ENCODE results near the gene CDK9. TPM values are rescaled to one million over a fixed set of nuclear protein-coding genes. Genes with fewer than 3 reads are reported as not detected.
"Not testable (repeated sequence)": the region's sequence is repeated elsewhere in the genome, so short reads cannot be mapped to it uniquely, and the experiment has no call there.

Gene CDK9
- total RNA-seq, 4 donors from 2014 or later, result 66.6 to 112 (median 87.6) TPM

DNA sequence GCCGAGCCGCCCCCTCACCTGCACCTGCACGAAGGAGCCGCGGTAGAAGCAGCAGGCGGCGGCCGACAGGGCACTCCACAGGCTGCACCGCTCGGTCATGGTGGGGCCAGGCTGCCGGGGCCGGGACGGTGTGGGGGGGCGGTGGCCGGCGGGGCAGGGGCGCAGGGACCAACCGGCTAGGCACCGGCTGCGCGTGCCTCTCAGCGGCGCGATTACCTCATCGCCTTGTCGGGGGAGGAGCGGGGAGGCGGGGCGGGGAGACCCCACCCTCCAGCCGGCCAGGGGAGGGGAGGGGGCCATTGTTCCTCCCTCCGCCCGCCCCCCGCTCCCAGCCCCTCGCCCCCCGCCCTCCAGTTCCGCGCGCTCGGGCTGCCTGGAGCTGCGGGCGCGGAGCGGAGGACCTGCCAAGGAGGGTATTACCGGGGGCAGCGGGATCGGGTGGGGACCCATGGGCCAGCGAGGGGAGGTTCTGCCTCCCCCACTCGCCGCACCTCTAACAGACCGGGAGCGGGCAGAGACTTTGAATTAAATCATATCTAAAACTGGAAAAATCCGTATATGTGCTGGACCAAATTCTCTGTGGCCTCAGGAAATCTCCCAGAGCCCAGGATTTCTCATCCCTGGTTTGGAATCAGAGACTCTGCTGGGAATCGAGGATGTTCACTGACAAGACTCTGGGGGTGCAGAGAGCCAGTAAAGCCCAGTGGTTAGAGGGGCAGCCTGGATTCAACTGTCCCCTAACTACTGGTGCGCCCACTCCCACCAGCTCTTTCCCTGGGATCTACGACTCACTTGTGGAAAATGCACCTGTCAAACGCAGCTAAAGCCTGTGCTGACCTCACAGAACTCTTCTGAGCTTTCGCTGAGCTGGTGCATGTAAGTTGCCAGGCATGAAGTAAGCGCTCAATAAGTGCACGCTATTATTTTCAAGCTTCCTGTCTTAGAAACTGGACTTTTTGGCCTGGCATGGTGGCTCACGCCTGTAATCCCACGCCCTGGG is 30.5 kb upstream of the CDK9 start:
- peaks cover 0 to 45% of the 10 kb centered on the region in 2 donors for H3K27me3 ChIP-seq
- peaks cover 0 to 7% (median 0%) of the 10 kb centered on the region in 3 donors for H3K36me3 ChIP-seq
- no peak overlapping the region for H3K27ac ChIP-seq
- H3K4me3 ChIP-seq, result no peak overlapping the region
- TF ChIP-seq, protein P1, sequence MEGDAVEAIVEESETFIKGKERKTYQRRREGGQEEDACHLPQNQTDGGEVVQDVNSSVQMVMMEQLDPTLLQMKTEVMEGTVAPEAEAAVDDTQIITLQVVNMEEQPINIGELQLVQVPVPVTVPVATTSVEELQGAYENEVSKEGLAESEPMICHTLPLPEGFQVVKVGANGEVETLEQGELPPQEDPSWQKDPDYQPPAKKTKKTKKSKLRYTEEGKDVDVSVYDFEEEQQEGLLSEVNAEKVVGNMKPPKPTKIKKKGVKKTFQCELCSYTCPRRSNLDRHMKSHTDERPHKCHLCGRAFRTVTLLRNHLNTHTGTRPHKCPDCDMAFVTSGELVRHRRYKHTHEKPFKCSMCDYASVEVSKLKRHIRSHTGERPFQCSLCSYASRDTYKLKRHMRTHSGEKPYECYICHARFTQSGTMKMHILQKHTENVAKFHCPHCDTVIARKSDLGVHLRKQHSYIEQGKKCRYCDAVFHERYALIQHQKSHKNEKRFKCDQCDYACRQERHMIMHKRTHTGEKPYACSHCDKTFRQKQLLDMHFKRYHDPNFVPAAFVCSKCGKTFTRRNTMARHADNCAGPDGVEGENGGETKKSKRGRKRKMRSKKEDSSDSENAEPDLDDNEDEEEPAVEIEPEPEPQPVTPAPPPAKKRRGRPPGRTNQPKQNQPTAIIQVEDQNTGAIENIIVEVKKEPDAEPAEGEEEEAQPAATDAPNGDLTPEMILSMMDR (IDR thresholded peaks at IDR 0.05), result no peak
- TF ChIP-seq EP300 (IDR thresholded peaks at IDR 0.05) (no peak), POLR2A (IDR thresholded peaks at IDR 0.05) (no peak)
- no peak for DNase-seq (ENCODE audit: low spot score in 2 of 2)
- H3K9me3 ChIP-seq, result no peaks in the 10 kb centered on the region
- 43 to 68% methylated on average over 23 to 25 of the region's 61 CpGs for WGBS, 2 donors
- H3K4me1 ChIP-seq, result peaks cover 0 to 17% (median 0%) of the 10 kb centered on the region in 4 donors

DNA sequence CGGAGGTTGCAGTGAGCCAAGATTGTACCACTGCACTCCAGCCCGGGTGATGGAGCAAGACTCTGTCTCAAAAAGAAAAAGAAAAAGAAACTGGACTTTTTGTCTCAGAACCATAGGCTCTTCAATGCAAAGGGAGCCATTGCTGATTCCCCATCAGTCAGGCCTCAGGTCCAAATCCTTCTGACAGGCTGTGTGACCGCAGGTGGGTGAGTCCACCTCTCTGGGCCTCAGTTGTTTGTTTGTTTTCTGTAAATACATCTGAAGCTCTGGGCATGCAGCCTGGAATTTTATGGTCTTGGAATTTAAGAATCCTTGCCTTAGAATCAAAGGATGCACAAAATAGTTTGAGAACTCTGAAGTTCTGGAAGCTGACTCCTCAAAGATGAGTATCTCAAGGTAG is 29.6 kb upstream of the CDK9 start:
- peaks cover 0 to under 1% (median 0%) of the 10 kb centered on the region in 3 donors for H3K36me3 ChIP-seq
- H3K9me3 ChIP-seq, result no peaks in the 10 kb centered on the region
- H3K27ac ChIP-seq, result no peak overlapping the region
- no peak overlapping the region for H3K4me3 ChIP-seq
- DNase-seq (ENCODE audit: low spot score in 2 of 2), result no peak
- 85 to 88% methylated on average over 3 of the region's 3 CpGs for WGBS, 2 donors
- peaks cover 0 to 48% of the 10 kb centered on the region in 2 donors for H3K27me3 ChIP-seq
- H3K4me1 ChIP-seq, result peaks cover 0 to 19% (median 0%) of the 10 kb centered on the region in 4 donors
- TF ChIP-seq, protein P1 (IDR thresholded peaks at IDR 0.05), result no peak
- TF ChIP-seq POLR2A (IDR thresholded peaks at IDR 0.05) (no peak), EP300 (IDR thresholded peaks at IDR 0.05) (no peak)

DNA sequence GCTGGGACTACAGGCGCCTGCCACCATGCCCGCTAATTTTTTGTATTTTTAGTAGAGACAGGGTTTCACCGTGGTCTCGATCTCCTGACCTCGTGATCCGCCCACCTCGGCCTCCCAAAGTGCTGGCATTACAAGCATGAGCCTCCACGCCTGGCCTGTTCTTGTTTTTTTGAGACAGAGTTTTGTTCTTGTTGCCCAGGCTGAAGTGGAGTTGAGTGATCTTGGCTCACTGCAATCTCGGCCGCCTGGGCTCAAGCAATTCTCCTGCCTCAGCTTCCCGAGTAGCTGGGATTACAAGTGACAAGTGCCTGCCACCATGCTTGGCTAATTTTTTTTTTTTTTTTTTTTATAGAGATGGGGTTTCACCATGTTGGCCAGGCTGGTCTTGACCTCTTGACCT is 29.1 kb upstream of the CDK9 start:
- H3K36me3 ChIP-seq, result not testable (repeated sequence)
- 77 to 79% methylated on average over 11 of the region's 11 CpGs for WGBS, 2 donors
- peaks cover 0 to 51% of the 10 kb centered on the region in 2 donors for H3K27me3 ChIP-seq

DNA sequence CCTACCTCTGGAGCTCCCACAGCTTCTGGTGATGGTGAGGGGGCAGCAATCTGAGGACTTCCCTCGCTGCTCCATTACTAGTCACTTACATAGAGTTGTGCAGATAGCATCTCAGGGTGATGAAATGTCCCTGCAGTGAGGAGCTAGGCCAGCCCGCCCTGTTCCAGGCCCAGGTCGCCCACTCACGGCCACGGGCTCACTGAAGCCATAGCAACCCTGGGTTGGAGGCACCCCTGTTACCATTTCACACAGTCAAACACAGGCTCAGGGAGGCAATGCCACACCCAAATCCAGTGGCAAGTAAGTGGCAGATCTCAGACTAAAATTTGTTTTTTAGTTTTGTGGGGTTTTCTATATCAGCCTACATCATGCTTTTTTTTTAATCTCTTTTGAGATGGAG is 27.0 kb upstream of the CDK9 start:
- H3K4me1 ChIP-seq, result peaks cover 0 to 34% (median 0%) of the 10 kb centered on the region in 4 donors
- 90 to 91% methylated on average over 5 of the region's 5 CpGs for WGBS, 2 donors
- no peak overlapping the region for H3K27ac ChIP-seq
- no peaks in the 10 kb centered on the region for H3K9me3 ChIP-seq
- TF ChIP-seq POLR2A (IDR thresholded peaks at IDR 0.05) (no peak), EP300 (IDR thresholded peaks at IDR 0.05) (no peak)
- TF ChIP-seq, protein P1 (IDR thresholded peaks at IDR 0.05), result no peak
- H3K36me3 ChIP-seq, result no peaks in the 10 kb centered on the region
- no peak overlapping the region for H3K4me3 ChIP-seq
- DNase-seq (ENCODE audit: low spot score in 2 of 2), result no peak
- H3K27me3 ChIP-seq, result peaks cover 0 to 47% of the 10 kb centered on the region in 2 donors

More for the DNA sequence above, 29.1 kb upstream of the CDK9 start:
- not testable (repeated sequence) for H3K27ac ChIP-seq; DNase-seq (ENCODE audit: low spot score in 2 of 2); H3K4me3 ChIP-seq; H3K9me3 ChIP-seq
- peaks cover 0 to 25% (median 0%) of the 10 kb centered on the region in 4 donors for H3K4me1 ChIP-seq

DNA sequence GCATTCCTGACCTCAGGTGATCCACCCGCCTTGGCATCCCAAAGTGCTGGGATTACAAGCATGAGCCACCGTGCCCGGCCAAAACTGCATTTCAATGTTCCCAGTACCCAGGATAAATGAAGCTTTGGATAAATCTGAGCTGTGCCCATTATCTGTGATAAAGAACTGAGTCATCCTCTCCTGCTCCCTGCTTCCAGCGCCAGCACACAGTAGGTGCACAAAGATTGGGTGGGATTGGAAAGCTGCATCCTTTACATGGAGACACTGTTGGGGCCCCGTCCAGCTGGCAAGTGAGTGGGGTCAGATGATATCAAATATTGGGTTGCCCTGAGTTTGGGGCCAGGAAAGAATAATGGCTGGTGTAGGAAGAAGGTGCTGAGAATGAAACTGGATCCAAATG is 24.8 kb upstream of the CDK9 start:
- DNase-seq (ENCODE audit: low spot score in 2 of 2), result no peak
- H3K9me3 ChIP-seq, result no peaks in the 10 kb centered on the region
- TF ChIP-seq POLR2A (IDR thresholded peaks at IDR 0.05) (no peak), EP300 (IDR thresholded peaks at IDR 0.05) (no peak)
- TF ChIP-seq, protein P1 (IDR thresholded peaks at IDR 0.05), result no peak
- H3K27me3 ChIP-seq, result peaks cover 0 to 27% of the 10 kb centered on the region in 2 donors
- H3K36me3 ChIP-seq, result no peaks in the 10 kb centered on the region
- peaks cover 0 to 23% (median 0%) of the 10 kb centered on the region in 4 donors for H3K4me1 ChIP-seq
- WGBS, 2 donors, result 78 to 82% methylated on average over 5 of the region's 5 CpGs
- no peak overlapping the region for H3K27ac ChIP-seq
- H3K4me3 ChIP-seq, result no peak overlapping the region

Data from tibial nerve (tissue), 4 donors.